22Rv1 (cell line): ENCODE data around the gene DCAF11.

Source experiments
- H3K27ac ChIP-seq: fragments of 450-650 bp; 2 replicates; pipeline ENCODE4 v1.5.1; 2017
- CTCF ChIP-seq: fragments of 450-650 bp; IDR thresholded peaks from 2 replicates; pipeline ENCODE4 v1.5.1; 2017; ENCODE audit warnings: mild to moderate bottlenecking
- ZFX ChIP-seq: fragments of 450-650 bp; IDR thresholded peaks from 2 replicates; pipeline ENCODE4 v1.6.1; 2017; ENCODE audit warnings: antibody characterized with exemption, borderline replicate concordance

Gene DCAF11

GRCh38 chr14:24146453-24146977 lies 31.9 kb downstream of the DCAF11 start, which contains the start of gene PSME2:
Gene PSME2 (minus strand): TSS chr14:24146610. CDS start chr14:24146581, 29 bp downstream.
- peak within 1 kb of the TSS; percentile 93 for H3K27ac ChIP-seq
- TF ChIP-seq ZFX: no peak
- no peak for TF ChIP-seq CTCF

GRCh38 chr14:24146978-24147760 lies 32.6 kb downstream of the DCAF11 start, which contains the start of gene RNF31:
Gene RNF31 (plus strand): TSS chr14:24147498. CDS start chr14:24147699, 201 bp downstream.
- peak within 1 kb of the TSS; percentile 93 for H3K27ac ChIP-seq

GRCh38 chr14:24147761-24148428 lies 33.3 kb downstream of the DCAF11 start:
- H3K27ac ChIP-seq: peak overlapping the region; percentile 93
- TF ChIP-seq ZFX (no peak), CTCF (no peak)

More at GRCh38 chr14:24146978-24147760, 32.6 kb downstream of the DCAF11 start, which contains the start of gene RNF31:
- TF ChIP-seq CTCF (no peak), ZFX (no peak)

GRCh38 chr14:24149302-24149969 lies 34.9 kb downstream of the DCAF11 start:
- no peak for TF ChIP-seq ZFX
- TF ChIP-seq CTCF: no peak
- H3K27ac ChIP-seq: no peak overlapping the region

- TF ChIP-seq CTCF (no peak), ZFX (no peak)
- no peak overlapping the region for H3K27ac ChIP-seq
These were observed 35.5 kb downstream of the DCAF11 start for GRCh38 chr14:24150061-24150460.

- H3K27ac ChIP-seq: no peak overlapping the region
- TF ChIP-seq ZFX (no peak), CTCF (no peak)
These were observed 36.0 kb downstream of the DCAF11 start for GRCh38 chr14:24150567-24150966.
